ENCODE results near the gene TJP3. TPM values are rescaled to one million over a fixed set of nuclear protein-coding genes. Genes with fewer than 3 reads are reported as not detected.

TJP3 gene
- total RNA-seq, 1 donor from 2014 or later = 28.8 TPM

GRCh38 chr19:3781603-3782002 lies 73.4 kb downstream of the TJP3 start:
- DNase-seq (ENCODE audit: low spot score) (no peak), ATAC-seq (no peak)

GRCh38 chr19:3782330-3782729 lies 74.1 kb downstream of the TJP3 start:
- DNase-seq (ENCODE audit: low spot score) (no peak), ATAC-seq (no peak)

- ATAC-seq (no peak), DNase-seq (ENCODE audit: low spot score) (no peak)
These were observed 74.7 kb downstream of the TJP3 start for GRCh38 chr19:3782903-3783302.

- ATAC-seq = peak; percentile 79
- no peak for DNase-seq (ENCODE audit: low spot score)
These were observed 75.7 kb downstream of the TJP3 start for GRCh38 chr19:3783660-3784584.

- peak; percentile 28 for ATAC-seq
- no peak for DNase-seq (ENCODE audit: low spot score)
These were observed 76.6 kb downstream of the TJP3 start for GRCh38 chr19:3784607-3785450.

- ATAC-seq = no peak
- DNase-seq (ENCODE audit: low spot score) = no peak
These were observed 77.3 kb downstream of the TJP3 start for GRCh38 chr19:3785451-3785937.

- ATAC-seq (peak; percentile 14), DNase-seq (ENCODE audit: low spot score) (no peak)
These were observed 78.0 kb downstream of the TJP3 start, which contains the start of gene MATK for GRCh38 chr19:3785938-3786824. Gene MATK (minus strand): TSS chr19:3786381. CDS start chr19:3785135, 1,246 bp downstream.

- DNase-seq (ENCODE audit: low spot score) (no peak), ATAC-seq (no peak)
These were observed 81.0 kb downstream of the TJP3 start for GRCh38 chr19:3788996-3789778.

- DNase-seq (ENCODE audit: low spot score) = no peak
- ATAC-seq = no peak
These were observed 82.1 kb downstream of the TJP3 start for GRCh38 chr19:3790209-3790734.

GRCh38 chr19:3790941-3791340 lies 82.8 kb downstream of the TJP3 start:
- no peak for ATAC-seq
- no peak for DNase-seq (ENCODE audit: low spot score)

- ATAC-seq (no peak), DNase-seq (ENCODE audit: low spot score) (no peak)
These were observed 83.9 kb downstream of the TJP3 start for GRCh38 chr19:3792114-3792513.

- DNase-seq (ENCODE audit: low spot score) = no peak
- no peak for ATAC-seq
These were observed 85.6 kb downstream of the TJP3 start for GRCh38 chr19:3793799-3794198.

GRCh38 chr19:3796358-3796757 lies 88.2 kb downstream of the TJP3 start:
- ATAC-seq = no peak

GRCh38 chr19:3798137-3798536 lies 90.0 kb downstream of the TJP3 start:
- ATAC-seq = no peak

More at GRCh38 chr19:3796358-3796757, 88.2 kb downstream of the TJP3 start:
- no peak for DNase-seq (ENCODE audit: low spot score)

More at GRCh38 chr19:3798137-3798536, 90.0 kb downstream of the TJP3 start:
- DNase-seq (ENCODE audit: low spot score) = no peak

Other genes starting within 250 kb of the TJP3 start
- gene SMIM24, start 227.9 kb upstream of the TJP3 start, total RNA-seq = 10.8 TPM
- not detected for gene SMIM44, start 224.9 kb upstream of the TJP3 start, total RNA-seq
- 5.5 TPM for gene DOHH, start 207.7 kb upstream of the TJP3 start, total RNA-seq
- gene FZR1, start 202.1 kb upstream of the TJP3 start, total RNA-seq = 27.4 TPM
- gene TEKTIP1, start 169.2 kb upstream of the TJP3 start, total RNA-seq = 1.9 TPM
- gene MFSD12, start 150.8 kb upstream of the TJP3 start, total RNA-seq = 33.9 TPM
- 44.2 TPM for gene HMG20B, start 135.4 kb upstream of the TJP3 start, total RNA-seq
- 0.75 TPM for gene GIPC3, start 122.9 kb upstream of the TJP3 start, total RNA-seq
- 4.4 TPM for gene TBXA2R, start 101.5 kb upstream of the TJP3 start, total RNA-seq
- 12.5 TPM for gene CACTIN, start 81.6 kb upstream of the TJP3 start, total RNA-seq
- gene PIP5K1C, start 7.9 kb upstream of the TJP3 start, total RNA-seq = 7.5 TPM
- 18.6 TPM for gene APBA3, start 53.3 kb downstream of the TJP3 start, total RNA-seq
- 56.0 TPM for gene MRPL54, start 54.3 kb downstream of the TJP3 start, total RNA-seq
- not detected for gene RAX2, start 63.8 kb downstream of the TJP3 start, total RNA-seq
- 0.48 TPM for gene MATK, start 78.0 kb downstream of the TJP3 start, total RNA-seq
- gene ZFR2, start 160.7 kb downstream of the TJP3 start, total RNA-seq = not detected
- gene ATCAY, start 172.3 kb downstream of the TJP3 start, total RNA-seq = not detected
- gene NMRK2, start 224.7 kb downstream of the TJP3 start, total RNA-seq = not detected